Lower leg skin (tissue), 4 donors: ENCODE results near the gene CD300H. TPM values are rescaled to one million over a fixed set of nuclear protein-coding genes. Genes with fewer than 3 reads are reported as not detected.

Experiments
- DNase-seq, 2 donors: peaks; one replicate each; pipeline ENCODE4 v3.0.0-alpha.2; 2019; ENCODE audit warnings: low spot score in 2 of 2
- H3K4me3 ChIP-seq: fragments of 200-600 bp; sonication (generic); 2 replicates; pipeline ENCODE4 v1.5.1; 2017; ENCODE audit warnings: mild to moderate bottlenecking, low read depth; ENCODE audit not compliant: poor library complexity, severe bottlenecking
- CTCF ChIP-seq, 3 donors: fragments of 450-650 bp; IDR thresholded peaks; one replicate each; pipeline ENCODE4 v1.5.1; 2016; ENCODE audit warnings: antibody characterized with exemption in 3 of 3, mild to moderate bottlenecking in 3 of 3, moderate library complexity in 2 of 3
- POLR2A ChIP-seq, 2 donors: fragments of 450-650 bp; IDR thresholded peaks; one replicate each; pipeline ENCODE4 v1.6.1; 2016 to 2017; ENCODE audit warnings: antibody characterized with exemption in 2 of 2, mild to moderate bottlenecking in 1 of 2, moderate library complexity in 1 of 2
- WGBS, 2 donors: methylation state at CpG; one replicate each; pipeline ENCODE4 v1.1.5; 2018; 5-methylcytosine and 5-hydroxymethylcytosine counted together
- intact Hi-C: fragments of 100-400 bp; cut with DNase I; formaldehyde crosslinking; loops from one replicate; pipeline ENCODE4 v1.15.0; 2023; ENCODE audit warnings: low total_unique reads
- total RNA-seq, 4 donors: library from RNA; depleted of rRNA; stranded (reverse); fragments of >200 nt; gene quantifications; one replicate each; pipeline ENCODE4 v1.1.0, GENCODE V29; 2016

CD300H gene
- total RNA-seq, 4 donors from 2014 or later = not detected

GRCh38 chr17:74513987-74514631, 53.2 kb downstream of the CD300H start:
- DNase-seq = peak in 1 of 2 donors; percentile 77
- intact Hi-C loops = no loop called here
- no peak overlapping the region for H3K4me3 ChIP-seq
- WGBS, 2 donors = 59 to 95% methylated on average over 3 of the region's 3 CpGs
- TF ChIP-seq POLR2A (IDR thresholded peaks at IDR 0.05) (no peak), CTCF (IDR thresholded peaks at IDR 0.05) (peak in 1 of 3 donors; percentile 45)

- TF ChIP-seq CTCF (IDR thresholded peaks at IDR 0.05) (no peak), POLR2A (IDR thresholded peaks at IDR 0.05) (no peak)
- 72 to 81% methylated on average over 7 of the region's 7 CpGs for WGBS, 2 donors
- peak in 1 of 2 donors; percentile 80 for DNase-seq
- H3K4me3 ChIP-seq = no peak overlapping the region
- intact Hi-C loops = no loop called here
These were observed 54.7 kb downstream of the CD300H start for GRCh38 chr17:74512624-74513091.

- WGBS, 2 donors = 83 to 88% methylated on average over 2 of the region's 2 CpGs
- H3K4me3 ChIP-seq = no peak overlapping the region
- no peak for TF ChIP-seq CTCF (IDR thresholded peaks at IDR 0.05)
- TF ChIP-seq POLR2A (IDR thresholded peaks at IDR 0.05) = no peak
- intact Hi-C loops = no loop called here
- peak in 1 of 2 donors; percentile 53 for DNase-seq
These were observed 55.3 kb downstream of the CD300H start for GRCh38 chr17:74512036-74512435.

Other genes with a start within 250 kb of the CD300H start
- gene KIF19, start 241.3 kb downstream of the CD300H start, total RNA-seq = under 1 TPM in 3 of 4 donors, not detected in 1; 0.65 to 0.91 (median 0.68) TPM
- under 1 TPM in 1 of 4 donors, not detected in 3; 0.22 TPM for gene BTBD17, start 205.6 kb downstream of the CD300H start, total RNA-seq
- gene GPR142, start 200.0 kb downstream of the CD300H start, total RNA-seq = not detected
- gene GPRC5C, start 135.4 kb downstream of the CD300H start, total RNA-seq = 100 to 1,000 TPM in 2 of 4 donors, 10 to 100 TPM in 2; 80.3 to 147 (median 99.1) TPM
- 10 to 100 TPM in 2 of 4 donors, 1 to 10 TPM in 2; 5.5 to 13.0 (median 8.7) TPM for gene CD300A, start 100.9 kb downstream of the CD300H start, total RNA-seq
- 1 to 10 TPM in 1 of 4 donors, under 1 TPM in 2, not detected in 1; 0.12 to 1.3 (median 0.55) TPM for gene CD300LB, start 36.0 kb downstream of the CD300H start, total RNA-seq
- gene CD300C, start 21.4 kb downstream of the CD300H start, total RNA-seq = 1 to 10 TPM in 2 of 4 donors, under 1 TPM in 2; 0.15 to 1.5 (median 0.75) TPM
- gene CD300LD, start 24.8 kb upstream of the CD300H start, total RNA-seq = not detected
- under 1 TPM in 2 of 4 donors, not detected in 2; 0.37 to 0.45 TPM for gene CD300E, start 56.2 kb upstream of the CD300H start, total RNA-seq
- gene CD300LF, start 145.4 kb upstream of the CD300H start, total RNA-seq = under 1 TPM in 2 of 4 donors, not detected in 2; 0.13 to 0.27 TPM
- gene RAB37, start 169.7 kb upstream of the CD300H start, total RNA-seq = 1 to 10 TPM in 1 of 4 donors, under 1 TPM in 1, not detected in 2; 0.57 to 1.7 TPM
- gene NHERF1, start 181.1 kb upstream of the CD300H start, total RNA-seq = 10 to 100 TPM; 47.6 to 67.7 (median 58.6) TPM
- 10 to 100 TPM; 14.3 to 26.6 (median 18.1) TPM for gene NAT9, start 208.8 kb upstream of the CD300H start, total RNA-seq